Chondrocyte (in vitro differentiated cells): ENCODE results near the gene CABP7. TPM values are rescaled to one million over a fixed set of nuclear protein-coding genes. Genes with fewer than 3 reads are reported as not detected.

Experiments used
- DNase-seq: peaks from one replicate; pipeline ENCODE4 v3.0.0; 2021; ENCODE audit warnings: mixed read lengths, low spot score
- H3K27ac Mint-ChIP-seq: one replicate; pipeline ENCODE4 v1.8.0; 2021; ENCODE audit warnings: mild to moderate bottlenecking, moderate library complexity, mixed read lengths; ENCODE audit not compliant: unreplicated experiment
- H3K27me3 Mint-ChIP-seq: 2 replicates; pipeline ENCODE4 v1.8.0; 2021; ENCODE audit warnings: low read depth, mixed read lengths
- H3K36me3 Mint-ChIP-seq: 2 replicates; pipeline ENCODE4 v1.8.0; 2021; ENCODE audit warnings: low read depth, mixed read lengths
- H3K4me1 Mint-ChIP-seq: 2 replicates; pipeline ENCODE4 v1.8.0; 2021; ENCODE audit warnings: low read depth, mild to moderate bottlenecking, mixed read lengths
- H3K4me3 Mint-ChIP-seq: one replicate; pipeline ENCODE4 v1.8.0; 2021; ENCODE audit warnings: mild to moderate bottlenecking, moderate library complexity, mixed read lengths; ENCODE audit not compliant: unreplicated experiment
- H3K9me3 Mint-ChIP-seq: 2 replicates; pipeline ENCODE4 v1.8.0; 2021; ENCODE audit warnings: low read depth, mixed read lengths
- total RNA-seq: library from RNA; stranded (reverse); gene quantifications from 3 replicates; pipeline ENCODE4 v1.2.1, GENCODE V29; 2021
- TF ChIP-seq, protein P1 (sequence below): fragments of 200-600 bp; sonication (generic); IDR thresholded peaks from 2 replicates; pipeline ENCODE4 v1.5.0; 2021; ENCODE audit warnings: antibody characterized with exemption, mild to moderate bottlenecking, moderate library complexity

The CABP7 gene
- total RNA-seq, 1 donor from 2014 or later = not detected

DNA sequence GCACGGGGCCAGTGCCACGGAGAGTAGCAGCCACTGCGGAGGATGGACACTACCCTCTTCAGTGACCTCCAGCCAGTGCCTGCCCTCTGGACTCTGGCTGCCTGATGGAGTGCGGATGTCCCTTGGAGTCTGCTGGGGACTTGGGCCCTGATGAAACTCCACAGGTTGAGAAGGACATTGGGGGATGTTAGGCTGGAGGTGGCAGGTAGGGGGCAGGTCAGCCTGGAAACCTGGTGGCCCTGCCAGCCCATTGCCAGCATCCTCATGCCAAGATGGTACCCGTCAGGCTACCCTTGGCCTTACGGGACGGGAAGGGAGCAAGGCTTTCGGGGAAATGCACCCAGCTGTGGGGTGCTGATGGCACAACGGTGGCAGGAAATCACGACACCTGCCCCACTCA is 4.0 kb downstream of the CABP7 start:
- peaks cover 18% of the 10 kb centered on the region for H3K27me3 Mint-ChIP-seq
- TF ChIP-seq, protein P1, sequence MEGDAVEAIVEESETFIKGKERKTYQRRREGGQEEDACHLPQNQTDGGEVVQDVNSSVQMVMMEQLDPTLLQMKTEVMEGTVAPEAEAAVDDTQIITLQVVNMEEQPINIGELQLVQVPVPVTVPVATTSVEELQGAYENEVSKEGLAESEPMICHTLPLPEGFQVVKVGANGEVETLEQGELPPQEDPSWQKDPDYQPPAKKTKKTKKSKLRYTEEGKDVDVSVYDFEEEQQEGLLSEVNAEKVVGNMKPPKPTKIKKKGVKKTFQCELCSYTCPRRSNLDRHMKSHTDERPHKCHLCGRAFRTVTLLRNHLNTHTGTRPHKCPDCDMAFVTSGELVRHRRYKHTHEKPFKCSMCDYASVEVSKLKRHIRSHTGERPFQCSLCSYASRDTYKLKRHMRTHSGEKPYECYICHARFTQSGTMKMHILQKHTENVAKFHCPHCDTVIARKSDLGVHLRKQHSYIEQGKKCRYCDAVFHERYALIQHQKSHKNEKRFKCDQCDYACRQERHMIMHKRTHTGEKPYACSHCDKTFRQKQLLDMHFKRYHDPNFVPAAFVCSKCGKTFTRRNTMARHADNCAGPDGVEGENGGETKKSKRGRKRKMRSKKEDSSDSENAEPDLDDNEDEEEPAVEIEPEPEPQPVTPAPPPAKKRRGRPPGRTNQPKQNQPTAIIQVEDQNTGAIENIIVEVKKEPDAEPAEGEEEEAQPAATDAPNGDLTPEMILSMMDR = peak; percentile 28
- H3K4me3 Mint-ChIP-seq = no peak overlapping the region
- no peaks in the 10 kb centered on the region for H3K9me3 Mint-ChIP-seq
- H3K4me1 Mint-ChIP-seq = no peaks in the 10 kb centered on the region
- no peak overlapping the region for H3K27ac Mint-ChIP-seq
- no peak for DNase-seq
- H3K36me3 Mint-ChIP-seq = no peaks in the 10 kb centered on the region

DNA sequence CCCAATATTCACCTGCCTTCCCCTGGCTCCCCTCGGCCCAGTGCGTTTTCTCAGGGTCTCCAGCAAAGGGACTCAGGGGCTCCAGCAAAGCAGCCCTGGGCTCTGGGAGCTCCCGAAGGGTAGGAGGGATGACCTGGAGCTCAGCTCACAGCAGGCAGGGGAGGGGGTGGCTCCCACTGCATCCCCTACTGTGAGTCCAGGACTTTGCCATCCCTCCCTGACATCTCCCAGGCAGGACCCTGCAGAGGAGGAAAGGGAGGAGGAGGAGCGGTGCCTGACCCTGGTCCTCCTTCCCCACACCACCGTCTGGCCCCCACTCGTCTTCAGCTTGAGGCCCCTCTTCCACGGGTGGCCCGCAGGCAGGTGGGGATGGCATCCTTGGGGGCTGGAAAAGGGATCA is 5.0 kb downstream of the CABP7 start:
- Mint-ChIP-seq H3K27me3 (peaks cover 9% of the 10 kb centered on the region), H3K4me3 (no peak overlapping the region), H3K9me3 (no peaks in the 10 kb centered on the region), H3K4me1 (no peaks in the 10 kb centered on the region), H3K36me3 (no peaks in the 10 kb centered on the region), H3K27ac (no peak overlapping the region)
- no peak for DNase-seq
- TF ChIP-seq, protein P1 = no peak

DNA sequence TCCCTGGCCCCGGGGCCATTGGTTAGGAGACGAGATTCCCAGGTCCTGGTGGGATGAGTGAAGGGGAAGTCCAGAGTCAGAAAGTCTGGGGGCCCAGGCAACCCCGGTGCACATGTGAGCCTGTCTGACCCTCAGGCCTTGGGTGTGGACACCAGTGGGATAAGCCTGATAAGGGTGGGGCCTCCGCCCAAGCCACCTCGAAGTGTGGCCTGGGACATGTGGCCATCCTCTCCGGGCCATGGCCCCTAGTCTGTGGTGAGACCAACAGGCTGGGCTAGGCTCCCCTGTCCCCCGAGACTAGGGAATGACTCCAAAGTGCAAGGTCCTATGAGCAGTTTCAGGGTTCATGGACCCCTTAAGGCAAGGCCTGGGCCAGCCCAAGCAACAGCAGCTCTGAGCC is 6.3 kb downstream of the CABP7 start:
- peaks cover 2% of the 10 kb centered on the region for H3K36me3 Mint-ChIP-seq
- DNase-seq = no peak
- no peak overlapping the region for H3K27ac Mint-ChIP-seq
- TF ChIP-seq, protein P1 = no peak
- no peaks in the 10 kb centered on the region for H3K9me3 Mint-ChIP-seq
- H3K4me3 Mint-ChIP-seq = no peak overlapping the region
- no peaks in the 10 kb centered on the region for H3K4me1 Mint-ChIP-seq
- peaks cover 9% of the 10 kb centered on the region for H3K27me3 Mint-ChIP-seq

DNA sequence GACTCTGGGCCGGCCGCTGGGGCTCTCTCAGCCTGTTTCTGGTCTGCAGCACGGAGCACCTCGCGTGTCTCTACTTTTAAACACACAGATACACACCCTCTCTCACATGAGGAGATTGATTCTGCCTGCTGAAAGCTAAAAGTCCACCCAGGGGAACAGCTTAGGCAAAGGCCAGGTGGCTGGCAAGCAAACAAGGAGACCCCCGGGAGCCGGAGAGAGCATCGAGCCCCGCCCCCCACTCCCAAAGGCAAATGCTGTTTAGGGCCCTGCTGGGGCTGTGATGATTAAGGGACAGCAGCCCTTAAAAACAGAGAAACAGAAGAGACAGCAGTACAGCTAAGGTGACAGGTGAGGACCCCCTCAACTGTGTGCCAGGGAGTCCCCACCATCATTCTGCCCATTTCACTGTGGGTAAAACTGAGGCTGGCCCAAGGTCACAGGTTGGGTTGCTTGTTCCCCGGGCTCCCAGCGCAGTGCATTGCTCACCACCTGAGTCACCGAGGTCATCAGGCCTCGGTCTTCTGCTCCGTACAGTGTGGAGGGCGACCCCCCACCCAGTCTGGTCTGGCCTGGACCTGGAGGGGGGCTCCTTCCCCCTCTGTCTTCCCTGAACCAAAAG is 6.8 kb downstream of the CABP7 start:
- Mint-ChIP-seq H3K9me3 (no peaks in the 10 kb centered on the region), H3K4me1 (no peaks in the 10 kb centered on the region), H3K27ac (no peak overlapping the region), H3K4me3 (no peak overlapping the region), H3K27me3 (peaks cover 6% of the 10 kb centered on the region), H3K36me3 (peaks cover 2% of the 10 kb centered on the region)
- DNase-seq = no peak
- TF ChIP-seq, protein P1 = no peak

DNA sequence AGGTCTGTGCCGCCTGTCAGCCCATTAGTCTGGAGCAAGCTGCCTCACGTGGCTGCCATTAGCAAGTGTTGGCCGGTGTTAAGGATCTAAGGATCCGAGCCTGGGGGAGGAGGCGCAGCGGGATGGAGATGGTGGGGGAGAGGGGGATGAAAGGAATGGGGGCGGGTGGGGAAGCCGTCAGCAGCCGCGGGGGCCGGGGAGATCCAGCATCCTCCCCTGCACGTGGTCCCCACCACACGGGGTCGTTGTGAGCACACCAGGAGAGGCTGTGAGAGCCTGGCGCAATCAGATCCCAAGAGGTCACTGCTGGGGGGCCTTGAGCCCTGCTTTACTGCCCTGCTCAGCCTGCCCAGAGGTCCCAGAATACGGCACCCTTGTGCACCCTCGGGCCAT is 7.3 kb downstream of the CABP7 start:
- peaks cover 2% of the 10 kb centered on the region for H3K36me3 Mint-ChIP-seq

More for the DNA sequence above, 7.3 kb downstream of the CABP7 start:
- TF ChIP-seq, protein P1 = peak; percentile 75
- Mint-ChIP-seq H3K27ac (no peak overlapping the region), H3K4me3 (no peak overlapping the region), H3K9me3 (no peaks in the 10 kb centered on the region), H3K4me1 (no peaks in the 10 kb centered on the region), H3K27me3 (peaks cover 3% of the 10 kb centered on the region)
- DNase-seq = no peak
